ENCODE data around the gene RIMBP2.

Gene RIMBP2

DNA sequence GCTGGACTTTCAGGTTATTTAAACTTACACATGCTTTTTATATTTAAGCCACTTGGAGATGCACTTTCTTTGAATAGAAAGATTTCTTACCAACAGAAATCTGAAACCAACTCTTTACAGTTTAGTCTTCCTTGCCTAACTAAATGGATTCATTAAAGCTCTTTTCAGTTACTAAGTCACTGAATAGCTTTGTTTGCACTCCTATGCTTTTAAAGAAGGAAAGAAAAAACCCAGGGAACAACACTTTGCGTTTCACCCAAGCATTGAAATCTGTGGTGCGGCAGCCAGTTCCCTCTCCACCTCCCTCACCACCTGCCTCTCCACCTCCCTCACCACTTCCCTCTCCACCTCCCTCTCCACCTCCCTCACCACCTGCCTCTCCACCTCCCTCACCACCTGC is 70.3 kb downstream of the RIMBP2 start:
- in situ Hi-C loops (cut with HindIII; ENCODE audit: low sequenced_read_pairs), result no loop called here

DNA sequence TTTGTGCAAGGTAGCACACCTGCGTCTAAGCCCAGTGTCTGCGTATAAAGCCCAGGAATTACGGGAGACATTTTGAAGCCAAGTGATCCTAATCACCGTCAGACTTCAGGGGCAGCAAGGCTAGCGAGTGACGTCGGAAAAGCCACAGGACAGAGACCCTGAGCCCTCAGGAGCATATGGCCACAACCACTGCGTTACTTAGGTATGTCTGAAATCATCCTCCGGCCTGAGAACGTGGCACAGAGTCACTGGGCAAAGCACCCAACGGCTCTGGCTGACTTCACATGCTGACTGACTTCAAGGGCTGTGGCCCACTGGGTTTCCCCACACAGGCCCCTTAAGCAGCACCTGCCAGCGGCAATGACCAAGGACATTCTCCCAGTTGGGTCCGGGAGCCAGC is 71.5 kb downstream of the RIMBP2 start:
- TF ChIP-seq CTCF (IDR thresholded peaks at IDR 0.05; ENCODE audit: low read depth, low read length, missing control alignments), result no peak
- H3K4me3 ChIP-seq (ENCODE audit: low read depth, low read length), result no peak overlapping the region
- in situ Hi-C loops (cut with HindIII; ENCODE audit: low sequenced_read_pairs), result no loop called here
- no peak for DNase-seq (ENCODE audit: low read depth)

More for the DNA sequence above, 70.3 kb downstream of the RIMBP2 start:
- no peak for TF ChIP-seq CTCF (IDR thresholded peaks at IDR 0.05; ENCODE audit: low read depth, low read length, missing control alignments)
- no peak for DNase-seq (ENCODE audit: low read depth)
- no peak overlapping the region for H3K4me3 ChIP-seq (ENCODE audit: low read depth, low read length)

GRCh38 chr12:130644146-130644545 is 72.0 kb downstream of the RIMBP2 start:
- TF ChIP-seq CTCF (IDR thresholded peaks at IDR 0.05; ENCODE audit: low read depth, low read length, missing control alignments), result no peak
- no peak for DNase-seq (ENCODE audit: low read depth)
- in situ Hi-C loops (cut with HindIII; ENCODE audit: low sequenced_read_pairs), result no loop called here
- no peak overlapping the region for H3K4me3 ChIP-seq (ENCODE audit: low read depth, low read length)

GRCh38 chr12:130642856-130643255 is 73.2 kb downstream of the RIMBP2 start:
- no peak overlapping the region for H3K4me3 ChIP-seq (ENCODE audit: low read depth, low read length)
- no peak for TF ChIP-seq CTCF (IDR thresholded peaks at IDR 0.05; ENCODE audit: low read depth, low read length, missing control alignments)
- in situ Hi-C loops (cut with HindIII; ENCODE audit: low sequenced_read_pairs), result no loop called here
- no peak for DNase-seq (ENCODE audit: low read depth)

GRCh38 chr12:130641533-130642184 is 74.4 kb downstream of the RIMBP2 start:
- in situ Hi-C loops (cut with HindIII; ENCODE audit: low sequenced_read_pairs), result no loop called here
- H3K4me3 ChIP-seq (ENCODE audit: low read depth, low read length), result no peak overlapping the region
- no peak for TF ChIP-seq CTCF (IDR thresholded peaks at IDR 0.05; ENCODE audit: low read depth, low read length, missing control alignments)
- no peak for DNase-seq (ENCODE audit: low read depth)

GRCh38 chr12:130640901-130641300 is 75.2 kb downstream of the RIMBP2 start:
- in situ Hi-C loops (cut with HindIII; ENCODE audit: low sequenced_read_pairs), result no loop called here
- DNase-seq (ENCODE audit: low read depth), result no peak

More at GRCh38 chr12:130640901-130641300, 75.2 kb downstream of the RIMBP2 start:
- no peak overlapping the region for H3K4me3 ChIP-seq (ENCODE audit: low read depth, low read length)
- no peak for TF ChIP-seq CTCF (IDR thresholded peaks at IDR 0.05; ENCODE audit: low read depth, low read length, missing control alignments)
